HCT116 (cell line): ENCODE results near the gene PRSS21. TPM values are rescaled to one million over a fixed set of nuclear protein-coding genes. Genes with fewer than 3 reads are reported as not detected.

Source experiments
- ATAC-seq: fragments of 200-7000 bp; cut with Tn5 transposase; 2 replicates; pipeline ENCODE4 v1.9.1; 2020; ENCODE audit warnings: mild to moderate bottlenecking, moderate library complexity
- BruUV-seq: library from RNA; stranded (reverse); fragments of 400-500 nt; replicated peaks from 2 replicates; lab custom pipeline; 2021; lab: Mats Ljungman, UMichigan
- CTCF ChIA-PET: fragments of 300-600 bp; sonication (Branson Sonifier 250); formaldehyde crosslinking; loops from one replicate; lab custom pipeline; 2021; ENCODE audit warnings: antibody characterized with exemption; lab: Charles Lee
- POLR2A ChIA-PET: fragments of 300-600, 350-600 bp; sonication (Branson Sonifier 250); formaldehyde crosslinking; loops from one replicate; lab custom pipeline; 2021; ENCODE audit warnings: antibody characterized with exemption; lab: Charles Lee
- RAD21 ChIA-PET, 2 experiments: fragments of 300-600 bp; sonication (Branson Sonifier 250); formaldehyde crosslinking; loops; one replicate each; lab custom pipeline; 2023; ENCODE audit warnings: low total read pairs in 2 of 2; ENCODE audit not compliant: uncharacterized antibody in 2 of 2, unreplicated experiment in 2 of 2, low non-redundant PET in 1 of 2; lab: Charles Lee
- DNase-seq: peaks from one replicate; pipeline ENCODE4 v3.0.0-alpha.2; 2010; ENCODE audit warnings: low read depth, low spot score
- H2AFZ ChIP-seq: fragments of 200-600 bp; shearing (Covaris generic), sonication (generic); 2 replicates; pipeline ENCODE4 v1.6.1; 2017; ENCODE audit warnings: low read depth, mixed run types, mixed read lengths, antibody characterized with exemption, low read length; ENCODE audit not compliant: poor library complexity, severe bottlenecking
- H3K27ac ChIP-seq: 2 replicates; pipeline ENCODE4 v1.5.1; 2012; ENCODE audit warnings: low read depth, low read length
- H3K27me3 ChIP-seq: fragments of 200-600 bp; sonication (generic); 2 replicates; pipeline ENCODE4 v1.6.1; 2016; ENCODE audit warnings: mixed run types, low read length, mixed read lengths; ENCODE audit not compliant: insufficient read depth
- H3K36me3 ChIP-seq, 2 experiments: fragments of 200-500 bp in 1 of 2; fragments of 200-600 bp in 1 of 2; sonication (Bioruptor generic) in 1 of 2; sonication (generic) in 1 of 2; 2 replicates each; pipeline versions ENCODE4 v1.5.1 to v1.6.1; 2014 to 2016; ENCODE audit warnings: low read length in 2 of 2, inconsistent platforms in 1 of 2, mixed read lengths in 1 of 2, mixed run types in 1 of 2; ENCODE audit not compliant: insufficient read depth in 2 of 2, control insufficient read depth in 1 of 2
- H3K4me1 ChIP-seq, 2 experiments: fragments of 200-600 bp in 1 of 2; sonication (generic) in 1 of 2; 2 replicates each; pipeline versions ENCODE4 v1.5.1 to v1.6.1; 2012 to 2017; ENCODE audit warnings: low read length in 2 of 2, inconsistent platforms in 1 of 2, mild to moderate bottlenecking in 1 of 2, mixed read lengths in 1 of 2, mixed run types in 1 of 2, moderate library complexity in 1 of 2; ENCODE audit not compliant: insufficient read depth in 2 of 2, control insufficient read depth in 1 of 2
- H3K4me2 ChIP-seq: fragments of 200-600 bp; sonication (generic); 2 replicates; pipeline ENCODE4 v1.6.1; 2017; ENCODE audit warnings: mixed run types, low read length, mixed read lengths
- H3K4me3 ChIP-seq, 2 experiments: fragments of 200-600 bp in 1 of 2; sonication (generic) in 1 of 2; replicated peaks in 1 of 2; 2 replicates each; pipeline ENCODE4 v1.5.1; 2011 to 2016; ENCODE audit warnings: low read length in 2 of 2, control low read depth in 1 of 2, low read depth in 1 of 2, mild to moderate bottlenecking in 1 of 2, mixed read lengths in 1 of 2, mixed run types in 1 of 2
- H3K79me2 ChIP-seq: fragments of 200-600 bp; sonication (generic); 2 replicates; pipeline ENCODE4 v1.6.1; 2017; ENCODE audit warnings: mild to moderate bottlenecking, mixed run types, low read length, moderate library complexity, mixed read lengths; ENCODE audit not compliant: insufficient read depth
- H3K9ac ChIP-seq: fragments of 200-600 bp; sonication (generic); 2 replicates; pipeline ENCODE4 v1.6.1; 2016; ENCODE audit warnings: low read length, mixed read lengths
- H3K9me2 ChIP-seq: fragments of 200-600 bp; sonication (generic), shearing (Covaris generic); 2 replicates; pipeline ENCODE4 v1.6.1; 2017; ENCODE audit warnings: mixed run types, mild to moderate bottlenecking, moderate library complexity; ENCODE audit not compliant: insufficient read depth
- H3K9me3 ChIP-seq, 2 experiments: fragments of 200-500 bp in 1 of 2; fragments of 200-600 bp in 1 of 2; sonication (Bioruptor generic) in 1 of 2; sonication (generic) in 1 of 2; 2 replicates each; pipeline ENCODE4 v1.6.1; 2014 to 2017; ENCODE audit warnings: low read length in 2 of 2, mixed read lengths in 2 of 2, inconsistent platforms in 1 of 2, low read depth in 1 of 2, mild to moderate bottlenecking in 1 of 2, mixed run types in 1 of 2, moderate library complexity in 1 of 2; ENCODE audit not compliant: control insufficient read depth in 1 of 2, insufficient read depth in 1 of 2
- H4K20me1 ChIP-seq: fragments of 200-600 bp; sonication (generic), shearing (Covaris generic); 2 replicates; pipeline ENCODE4 v1.6.1; 2017; ENCODE audit warnings: mixed run types, mild to moderate bottlenecking, moderate library complexity; ENCODE audit not compliant: insufficient read depth
- EGR1 ChIP-seq: IDR thresholded peaks from 2 replicates; pipeline ENCODE4 v1.6.1; 2012; ENCODE audit warnings: low read depth
- EZH2 ChIP-seq: fragments of 200-600 bp; sonication (generic); IDR thresholded peaks from 2 replicates; pipeline ENCODE4 v1.6.1; 2017; ENCODE audit warnings: antibody characterized with exemption, mixed run types
- EZH2phosphoT487 ChIP-seq: fragments of 200-600 bp; IDR thresholded peaks from 2 replicates; pipeline ENCODE4 v1.6.1; 2018; ENCODE audit warnings: antibody characterized with exemption, borderline replicate concordance
- POLR2AphosphoS5 ChIP-seq: IDR thresholded peaks from 2 replicates; pipeline ENCODE4 v1.6.1; 2011; ENCODE audit warnings: mild to moderate bottlenecking, low read depth, low read length, moderate library complexity
- RAD21 ChIP-seq: IDR thresholded peaks from 2 replicates; pipeline ENCODE4 v1.6.1; 2012; ENCODE audit warnings: low read depth, mild to moderate bottlenecking
- TCF7L2 ChIP-seq: IDR thresholded peaks from 2 replicates; pipeline ENCODE4 v1.7.0; 2011; ENCODE audit warnings: borderline replicate concordance, inconsistent platforms; ENCODE audit not compliant: insufficient read depth, insufficient read length; ENCODE audit errors: extremely low read depth
- YY1 ChIP-seq: IDR thresholded peaks from 2 replicates; pipeline ENCODE4 v1.6.1; 2011; ENCODE audit warnings: low read length, low read depth, moderate library complexity, mild to moderate bottlenecking; ENCODE audit not compliant: insufficient replicate concordance; ENCODE audit errors: extremely low read depth
- ZBTB33 ChIP-seq: IDR thresholded peaks from 2 replicates; pipeline ENCODE4 v1.6.1; 2011; ENCODE audit warnings: mild to moderate bottlenecking, low read length, moderate library complexity; ENCODE audit not compliant: insufficient replicate concordance; ENCODE audit errors: extremely low read depth
- ZFX ChIP-seq: fragments of 450-650 bp; IDR thresholded peaks from 2 replicates; pipeline ENCODE4 v1.6.1; 2017
- ZNF274 ChIP-seq: fragments of 200-500 bp; sonication (Bioruptor generic); IDR thresholded peaks from 2 replicates; pipeline ENCODE4 v1.6.1; 2014; ENCODE audit warnings: mild to moderate bottlenecking, low read depth, low read length, inconsistent platforms
- intact Hi-C: fragments of 100-400 bp; cut with micrococcal nuclease; formaldehyde crosslinking; loops from 2 replicates; pipeline ENCODE4 v1.10.0; 2022
- total RNA-seq: library from RNA; stranded (reverse); gene quantifications from one replicate; pipeline ENCODE4 v1.2.1, GENCODE V29; 2021; ENCODE audit not compliant: unreplicated experiment

PRSS21 gene
- total RNA-seq, 1 experiment from 2014 or later = 0.39 TPM

- H3K4me2 ChIP-seq = no peak overlapping the region
- no peak overlapping the region for H2AFZ ChIP-seq
- ChIA-PET RAD21 (no interaction called here), CTCF (no interaction called here), POLR2A (no interaction called here)
- ATAC-seq (no peak), DNase-seq (no peak)
- no peaks in the 10 kb centered on the region for H3K27me3 ChIP-seq
- no peak overlapping the region for H3K4me3 ChIP-seq
- no peak overlapping the region for H3K9ac ChIP-seq
- no peaks in the 10 kb centered on the region for H3K79me2 ChIP-seq
- H3K4me1 ChIP-seq = peaks cover 2 to 16% of the 10 kb centered on the region in 2 experiments; a peak in 3 of 4 replicates
- no peaks in the 10 kb centered on the region for H4K20me1 ChIP-seq
- no peaks in the 10 kb centered on the region for H3K9me3 ChIP-seq
- no TSS peak for BruUV-seq
- no peak overlapping the region for H3K27ac ChIP-seq
- H3K36me3 ChIP-seq = no peaks in the 10 kb centered on the region
- intact Hi-C loops = no loop called here
- TF ChIP-seq ZNF274 (no peak), EGR1 (no peak), TCF7L2 (no peak), RAD21 (no peak), POLR2AphosphoS5 (no peak), ZBTB33 (no peak), EZH2 (no peak), EZH2phosphoT487 (no peak), ZFX (no peak), YY1 (no peak)
- no peaks in the 10 kb centered on the region for H3K9me2 ChIP-seq
Measured at GRCh38 chr16:2865651-2866050, 48.6 kb downstream of the PRSS21 start.
